Duodenal mucosa (tissue), 2 donors: Measurements from ENCODE around the gene TGFBR2.
A peak's percentile ranks its signal among the peaks of the same experiment; 100 is the strongest.

Experiments used
- H3K27ac ChIP-seq: one replicate; pipeline ENCODE4 v1.7.0; 2013; ENCODE audit warnings: low read depth, low read length
- H3K27me3 ChIP-seq, 2 donors: one replicate each; pipeline ENCODE4 v1.7.0; 2013; ENCODE audit warnings: low read length in 2 of 2, control low read depth in 1 of 2; ENCODE audit not compliant: insufficient read depth in 2 of 2, control insufficient read depth in 1 of 2
- H3K36me3 ChIP-seq, 2 donors: one replicate each; pipeline ENCODE4 v1.7.0; 2013; ENCODE audit warnings: low read length in 2 of 2, control low read depth in 1 of 2; ENCODE audit not compliant: insufficient read depth in 2 of 2, control insufficient read depth in 1 of 2
- H3K4me1 ChIP-seq, 2 donors: one replicate each; pipeline ENCODE4 v1.7.0; 2013; ENCODE audit warnings: low read length in 2 of 2, control low read depth in 1 of 2; ENCODE audit not compliant: insufficient read depth in 2 of 2, control insufficient read depth in 1 of 2
- H3K4me3 ChIP-seq, 2 donors: one replicate each; pipeline ENCODE4 v1.7.0; 2013; ENCODE audit warnings: low read length in 2 of 2, low read depth in 1 of 2
- H3K9ac ChIP-seq, 2 donors: one replicate each; pipeline ENCODE4 v1.7.0; 2013; ENCODE audit warnings: low read length in 2 of 2, low read depth in 1 of 2
- H3K9me3 ChIP-seq, 2 donors: one replicate each; pipeline ENCODE4 v1.7.0; 2013; ENCODE audit warnings: low read length in 2 of 2, control low read depth in 1 of 2; ENCODE audit not compliant: control insufficient read depth in 1 of 2

TGFBR2 gene

GRCh38 chr3:30655187-30655812 lies 48.9 kb downstream of the TGFBR2 start:
- Histone ChIP-seq H3K9me3 (no peaks in the 10 kb centered on the region), H3K27ac (peak overlapping the region; percentile 42), H3K9ac (no peak overlapping the region), H3K36me3 (peaks cover 24 to 54% of the 10 kb centered on the region in 2 donors), H3K4me1 (peaks cover 50 to 60% of the 10 kb centered on the region in 2 donors), H3K27me3 (no peaks in the 10 kb centered on the region), H3K4me3 (peak overlapping the region in 1 of 2 donors; percentile 22)

- H3K9me3 ChIP-seq: no peaks in the 10 kb centered on the region
- H3K27ac ChIP-seq: no peak overlapping the region
- H3K27me3 ChIP-seq: no peaks in the 10 kb centered on the region
- H3K9ac ChIP-seq: no peak overlapping the region
- H3K4me1 ChIP-seq: peaks cover 56 to 70% of the 10 kb centered on the region in 2 donors
- H3K4me3 ChIP-seq: no peak overlapping the region
- peaks cover 30 to 51% of the 10 kb centered on the region in 2 donors for H3K36me3 ChIP-seq
These were observed 50.3 kb downstream of the TGFBR2 start for GRCh38 chr3:30656624-30657141.

- H3K9ac ChIP-seq: no peak overlapping the region
- H3K9me3 ChIP-seq: no peaks in the 10 kb centered on the region
- H3K27me3 ChIP-seq: no peaks in the 10 kb centered on the region
- H3K4me1 ChIP-seq: peaks cover 56 to 71% of the 10 kb centered on the region in 2 donors
- no peak overlapping the region for H3K4me3 ChIP-seq
- H3K27ac ChIP-seq: peak overlapping the region; percentile 50
- H3K36me3 ChIP-seq: peaks cover 30 to 45% of the 10 kb centered on the region in 2 donors
These were observed 51.5 kb downstream of the TGFBR2 start for GRCh38 chr3:30657914-30658313.

- Histone ChIP-seq H3K4me1 (peaks cover 56 to 71% of the 10 kb centered on the region in 2 donors), H3K27me3 (no peaks in the 10 kb centered on the region), H3K4me3 (peak overlapping the region in 1 of 2 donors; percentile 27), H3K9ac (no peak overlapping the region), H3K9me3 (no peaks in the 10 kb centered on the region), H3K36me3 (peaks cover 29 to 44% of the 10 kb centered on the region in 2 donors), H3K27ac (peak overlapping the region; percentile 50)
These were observed 52.1 kb downstream of the TGFBR2 start for GRCh38 chr3:30658328-30659052.

GRCh38 chr3:30659270-30660130 lies 53.1 kb downstream of the TGFBR2 start:
- Histone ChIP-seq H3K27me3 (no peaks in the 10 kb centered on the region), H3K4me3 (no peak overlapping the region), H3K9ac (no peak overlapping the region), H3K36me3 (peaks cover 21 to 35% of the 10 kb centered on the region in 2 donors), H3K9me3 (no peaks in the 10 kb centered on the region), H3K27ac (peak overlapping the region; percentile 15), H3K4me1 (peaks cover 54 to 66% of the 10 kb centered on the region in 2 donors)

- H3K27ac ChIP-seq: no peak overlapping the region
- H3K9ac ChIP-seq: no peak overlapping the region
- H3K36me3 ChIP-seq: peaks cover 21 to 29% of the 10 kb centered on the region in 2 donors
- H3K27me3 ChIP-seq: no peaks in the 10 kb centered on the region
- no peak overlapping the region for H3K4me3 ChIP-seq
- H3K4me1 ChIP-seq: peaks cover 47 to 60% of the 10 kb centered on the region in 2 donors
- no peaks in the 10 kb centered on the region for H3K9me3 ChIP-seq
These were observed 53.7 kb downstream of the TGFBR2 start for GRCh38 chr3:30660136-30660535.

- Histone ChIP-seq H3K27ac (no peak overlapping the region), H3K9ac (no peak overlapping the region), H3K4me1 (peaks cover 47 to 60% of the 10 kb centered on the region in 2 donors), H3K9me3 (no peaks in the 10 kb centered on the region), H3K36me3 (peaks cover 21 to 25% of the 10 kb centered on the region in 2 donors), H3K27me3 (no peaks in the 10 kb centered on the region), H3K4me3 (no peak overlapping the region)
These were observed 54.3 kb downstream of the TGFBR2 start for GRCh38 chr3:30660656-30661055.

GRCh38 chr3:30661098-30661873 lies 54.9 kb downstream of the TGFBR2 start:
- Histone ChIP-seq H3K27me3 (no peaks in the 10 kb centered on the region), H3K4me1 (peaks cover 42 to 53% of the 10 kb centered on the region in 2 donors), H3K36me3 (peaks cover 19 to 20% of the 10 kb centered on the region in 2 donors), H3K27ac (no peak overlapping the region), H3K4me3 (no peak overlapping the region), H3K9ac (no peak overlapping the region), H3K9me3 (no peaks in the 10 kb centered on the region)

- no peak overlapping the region for H3K9ac ChIP-seq
- peaks cover 7 to 11% of the 10 kb centered on the region in 2 donors for H3K36me3 ChIP-seq
- H3K27ac ChIP-seq: no peak overlapping the region
- H3K9me3 ChIP-seq: no peaks in the 10 kb centered on the region
- peaks cover 32 to 47% of the 10 kb centered on the region in 2 donors for H3K4me1 ChIP-seq
- no peaks in the 10 kb centered on the region for H3K27me3 ChIP-seq
- no peak overlapping the region for H3K4me3 ChIP-seq
These were observed 56.4 kb downstream of the TGFBR2 start for GRCh38 chr3:30662836-30663235.
